Small intestine (tissue), 7 donors: ENCODE data around the gene XPOT. TPM values are rescaled to one million over a fixed set of nuclear protein-coding genes. Genes with fewer than 3 reads are reported as not detected.

Experiments used
- DNase-seq, 2 donors: peaks; one replicate each; pipeline versions ENCODE4 v3.0.0 to v3.0.0-alpha.2; 2013
- FAIRE-seq: peaks from 2 replicates; lab custom pipeline; 2012; peaks lifted over from hg19 to GRCh38; lab: Jason Lieb, UNC
- H3K27ac ChIP-seq, 3 donors: one replicate each; pipeline ENCODE4 v1.5.1; 2013; ENCODE audit warnings: low read length in 2 of 3, mild to moderate bottlenecking in 2 of 3, control low read depth in 1 of 3, inconsistent platforms in 1 of 3, low read depth in 1 of 3, moderate library complexity in 1 of 3
- H3K27me3 ChIP-seq, 3 donors: one replicate each; pipeline ENCODE4 v1.6.1; 2013; ENCODE audit warnings: low read length in 3 of 3, inconsistent platforms in 1 of 3; ENCODE audit not compliant: control insufficient read depth in 3 of 3, insufficient read depth in 3 of 3
- H3K36me3 ChIP-seq, 3 donors: one replicate each; pipeline ENCODE4 v1.6.1; 2013; ENCODE audit warnings: low read length in 3 of 3, inconsistent platforms in 1 of 3, low read depth in 1 of 3, mild to moderate bottlenecking in 1 of 3, moderate library complexity in 1 of 3; ENCODE audit not compliant: control insufficient read depth in 3 of 3, insufficient read depth in 2 of 3
- H3K4me1 ChIP-seq, 3 donors: one replicate each; pipeline ENCODE4 v1.6.1; 2013; ENCODE audit warnings: low read length in 2 of 3, inconsistent platforms in 1 of 3, low read depth in 1 of 3, mild to moderate bottlenecking in 1 of 3, moderate library complexity in 1 of 3; ENCODE audit not compliant: control insufficient read depth in 3 of 3, insufficient read depth in 2 of 3
- H3K4me3 ChIP-seq, 3 donors: one replicate each; pipeline ENCODE4 v1.5.1; 2013; ENCODE audit warnings: low read length in 3 of 3, control low read depth in 1 of 3, inconsistent platforms in 1 of 3, low read depth in 1 of 3, mild to moderate bottlenecking in 1 of 3, moderate library complexity in 1 of 3
- H3K9me3 ChIP-seq, 2 donors: one replicate each; pipeline ENCODE4 v1.6.1; 2013; ENCODE audit warnings: low read depth in 1 of 2, low read length in 1 of 2; ENCODE audit not compliant: control insufficient read depth in 2 of 2, insufficient read depth in 1 of 2
- WGBS, 3 donors: extraction: QIAGEN DNeasy Blood & Tissue Kit; methylation state at CpG; one replicate each; pipeline ENCODE4 v1.1.7; 2013; 5-methylcytosine and 5-hydroxymethylcytosine counted together
- polyA plus RNA-seq, 4 donors: library from polyadenylated mRNA; stranded (reverse) in 3 of 4; unstranded in 1 of 4; fragments of 200-250 nt in 3 of 4; fragments of 120-200 nt in 1 of 4; gene quantifications; one replicate each; pipeline versions ENCODE4 v1.2.1 to v1.2.3, GENCODE V29; 2013
- donor health status: healthy with polysubstance abuse.
- donor health status: control.
- donor health status: control.
- donor health status: Bipolar disorder and iron deficiency.
- donor health status: healthy.

The XPOT gene
- polyA plus RNA-seq, 4 donors, result 5.4 to 30.9 (median 14.9) TPM

DNA sequence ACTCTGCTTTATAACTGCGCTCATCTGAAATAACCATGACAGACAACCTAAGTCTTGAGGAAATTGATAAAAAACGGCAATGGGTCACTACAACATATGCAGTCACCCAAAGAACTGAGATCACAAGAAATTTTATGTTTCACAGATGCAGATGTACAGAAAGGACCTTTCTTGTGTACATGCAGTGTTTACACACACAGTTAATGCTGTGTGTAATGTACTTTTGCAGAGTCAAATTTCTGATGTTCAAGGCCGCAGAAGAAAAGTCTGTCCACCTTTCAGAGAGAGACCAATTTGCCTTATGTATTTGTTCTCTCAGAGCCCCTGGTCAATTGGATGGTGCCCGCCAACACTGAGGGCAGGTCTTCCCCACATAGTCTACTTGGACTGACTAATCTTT lies 24.8 kb downstream of the XPOT start:
- Histone ChIP-seq H3K4me3 (no peak overlapping the region), H3K27ac (no peak overlapping the region), H3K4me1 (no peaks in the 10 kb centered on the region), H3K9me3 (no peaks in the 10 kb centered on the region), H3K27me3 (no peaks in the 10 kb centered on the region), H3K36me3 (peaks cover 22 to 31% (median 22%) of the 10 kb centered on the region in 3 donors)
- DNase-seq, result no peak
- no peak for FAIRE-seq
- WGBS, 3 donors, result 94 to 98% (median 96%) methylated on average over 4 of the region's 4 CpGs

DNA sequence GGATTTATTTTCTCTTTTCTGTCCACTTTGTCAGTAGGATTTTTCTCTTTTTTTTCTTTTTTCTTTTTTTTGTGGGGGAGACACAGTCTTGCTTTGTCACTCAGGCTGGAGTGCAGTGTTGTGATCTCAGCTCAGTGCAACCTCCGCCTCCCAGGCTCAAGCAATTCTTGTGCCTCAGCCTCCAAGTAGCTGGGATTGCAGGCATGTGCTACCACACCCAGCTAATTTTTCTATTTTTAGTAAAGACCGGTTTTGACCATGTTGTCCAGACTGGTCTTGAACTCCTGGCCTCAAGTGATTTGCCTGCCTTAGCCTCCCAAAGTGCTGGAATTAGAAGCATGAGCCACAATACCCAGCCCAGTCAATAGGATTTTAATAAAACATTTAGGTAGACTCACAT lies 26.7 kb downstream of the XPOT start:
- DNase-seq (no peak), FAIRE-seq (no peak)
- Histone ChIP-seq H3K36me3 (peaks cover 17 to 31% (median 21%) of the 10 kb centered on the region in 3 donors), H3K9me3 (no peaks in the 10 kb centered on the region), H3K27me3 (no peaks in the 10 kb centered on the region), H3K27ac (no peak overlapping the region), H3K4me3 (no peak overlapping the region), H3K4me1 (no peaks in the 10 kb centered on the region)
- WGBS, 3 donors, result 86 to 88% (median 87%) methylated on average over 2 of the region's 2 CpGs

DNA sequence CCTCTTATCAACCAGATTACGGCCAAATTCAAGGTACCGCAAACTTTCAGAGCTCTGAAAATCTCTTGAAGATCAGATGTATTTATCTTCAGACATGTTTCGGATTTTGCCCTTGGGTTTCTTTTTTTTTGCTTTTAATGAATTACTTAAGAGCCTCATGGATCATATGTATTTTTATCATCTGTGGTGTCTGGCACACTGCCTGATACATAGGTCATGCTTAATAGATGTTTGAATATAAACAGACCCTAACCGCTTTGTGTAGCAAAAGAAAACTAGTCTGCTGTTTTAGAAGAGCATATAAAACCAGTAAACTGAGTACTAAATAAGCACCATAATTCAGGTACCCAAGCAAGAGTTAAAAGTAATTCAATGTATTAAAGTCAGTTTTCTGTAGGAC lies 27.6 kb downstream of the XPOT start:
- Histone ChIP-seq H3K9me3 (no peaks in the 10 kb centered on the region), H3K27ac (no peak overlapping the region), H3K4me3 (no peak overlapping the region), H3K36me3 (peaks cover 15 to 36% (median 23%) of the 10 kb centered on the region in 3 donors), H3K27me3 (no peaks in the 10 kb centered on the region), H3K4me1 (no peaks in the 10 kb centered on the region)
- 91 to 94% (median 91%) methylated on average over 4 of the region's 4 CpGs for WGBS, 3 donors
- DNase-seq (no peak), FAIRE-seq (no peak)

DNA sequence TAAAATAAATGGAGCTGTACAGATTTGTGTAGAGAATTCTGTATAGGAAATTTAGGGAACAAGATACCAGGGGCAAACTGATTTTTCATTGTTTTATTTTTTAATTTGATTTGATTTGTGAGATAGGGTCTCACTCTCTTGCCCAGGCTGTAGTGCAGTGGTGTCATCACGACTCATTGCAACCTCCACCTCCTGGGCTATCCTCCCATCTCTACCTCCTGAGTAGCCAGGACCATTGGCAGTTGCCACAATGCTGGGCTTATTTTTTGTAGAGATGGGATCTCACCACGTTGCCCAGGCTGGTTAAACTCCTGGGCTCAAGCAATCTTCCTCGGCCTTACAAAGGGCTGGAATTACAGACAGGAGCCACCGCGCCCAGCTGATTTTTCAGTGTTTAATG lies 29.7 kb downstream of the XPOT start:
- Histone ChIP-seq H3K27ac (no peak overlapping the region), H3K27me3 (no peaks in the 10 kb centered on the region), H3K9me3 (no peaks in the 10 kb centered on the region), H3K4me3 (no peak overlapping the region), H3K36me3 (peaks cover 17 to 38% (median 22%) of the 10 kb centered on the region in 3 donors), H3K4me1 (no peaks in the 10 kb centered on the region)
- WGBS, 3 donors, result 92 to 96% (median 95%) methylated on average over 5 of the region's 5 CpGs
- DNase-seq (no peak), FAIRE-seq (no peak)

- FAIRE-seq, result no peak
- Histone ChIP-seq H3K36me3 (peaks cover 10 to 34% (median 10%) of the 10 kb centered on the region in 3 donors), H3K4me3 (no peak overlapping the region), H3K27me3 (no peaks in the 10 kb centered on the region), H3K4me1 (no peaks in the 10 kb centered on the region), H3K27ac (no peak overlapping the region), H3K9me3 (no peaks in the 10 kb centered on the region)
- WGBS, 3 donors, result 96 to 97% (median 97%) methylated on average over 1 of the region's 1 CpG
- DNase-seq, result no peak
Observed at GRCh38 chr12:64440100-64440499, 35.9 kb downstream of the XPOT start.

DNA sequence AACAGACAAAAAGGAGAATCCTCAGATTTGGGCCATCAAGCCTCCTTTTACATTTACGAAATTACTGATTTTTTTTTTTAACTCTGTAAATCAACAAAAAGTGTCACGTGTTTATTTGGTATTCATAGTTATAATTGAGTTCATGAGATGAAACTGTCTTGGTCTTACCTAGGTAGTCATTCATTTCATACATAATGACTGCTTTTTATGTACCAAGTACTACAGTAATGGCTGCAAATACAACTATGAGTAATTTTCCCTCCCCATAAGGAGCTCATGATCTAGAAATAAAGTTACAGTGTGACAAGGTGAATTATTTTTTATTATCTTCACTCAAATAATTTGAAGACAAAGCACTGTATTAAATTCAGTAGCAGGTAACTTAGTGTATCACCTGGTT lies 41.3 kb downstream of the XPOT start:
- no peaks in the 10 kb centered on the region for H3K27me3 ChIP-seq
- 90 to 93% (median 92%) methylated on average over 2 of the region's 2 CpGs for WGBS, 3 donors
- DNase-seq, result no peak
- no peak overlapping the region for H3K27ac ChIP-seq
- no peak overlapping the region for H3K4me3 ChIP-seq
- H3K4me1 ChIP-seq, result no peaks in the 10 kb centered on the region
- no peak for FAIRE-seq
- H3K9me3 ChIP-seq, result no peaks in the 10 kb centered on the region
- H3K36me3 ChIP-seq, result peaks cover 2 to 23% (median 9%) of the 10 kb centered on the region in 3 donors

- H3K27ac ChIP-seq, result no peak overlapping the region
- peaks cover 0 to 4% (median 3%) of the 10 kb centered on the region in 3 donors for H3K4me1 ChIP-seq
- no peak overlapping the region for H3K4me3 ChIP-seq
- no peak for FAIRE-seq
- WGBS, 3 donors, result 50 to 73% (median 70%) methylated on average over 1 of the region's 1 CpG
- H3K27me3 ChIP-seq, result no peaks in the 10 kb centered on the region
- peaks cover 2 to 23% (median 8%) of the 10 kb centered on the region in 3 donors for H3K36me3 ChIP-seq
- no peaks in the 10 kb centered on the region for H3K9me3 ChIP-seq
- DNase-seq, result no peak
Observed at GRCh38 chr12:64446295-64446694, 42.1 kb downstream of the XPOT start.

DNA sequence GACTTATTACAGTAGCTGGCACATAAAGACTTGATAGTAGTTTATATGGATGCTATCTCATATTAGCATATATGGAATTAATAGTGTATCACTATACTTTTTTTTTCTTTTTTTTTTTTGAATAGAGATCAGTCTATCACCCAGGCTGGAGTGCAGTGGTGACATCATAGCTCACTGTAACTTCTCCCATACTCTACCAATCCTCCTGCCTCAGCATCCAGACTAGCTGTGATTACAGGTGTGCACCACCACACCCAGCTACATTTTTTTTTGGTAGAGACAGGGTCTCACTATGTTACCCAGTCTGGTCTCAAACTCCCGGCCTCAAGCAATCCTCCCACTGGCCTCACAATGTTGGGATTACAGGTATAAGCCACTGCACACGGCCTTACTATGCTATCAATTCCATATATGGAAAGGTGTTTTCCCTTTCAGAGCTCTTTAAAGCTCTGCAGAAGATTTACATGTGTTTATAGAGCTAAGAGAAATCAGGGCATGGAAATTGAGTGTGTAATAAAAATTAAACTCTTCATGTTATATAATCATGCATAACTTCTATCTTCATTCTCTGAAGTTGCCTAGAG lies 46.0 kb downstream of the XPOT start:
- Histone ChIP-seq H3K27me3 (no peaks in the 10 kb centered on the region), H3K4me3 (no peak overlapping the region), H3K4me1 (peaks cover 0 to 13% (median 3%) of the 10 kb centered on the region in 3 donors), H3K9me3 (no peaks in the 10 kb centered on the region), H3K36me3 (peaks cover 0 to 9% (median 4%) of the 10 kb centered on the region in 3 donors), H3K27ac (no peak overlapping the region)
- no peak for DNase-seq
- no peak for FAIRE-seq
- WGBS, 3 donors, result 66 to 73% (median 73%) methylated on average over 2 of the region's 2 CpGs
